Coronary artery (tissue), 2 donors: ENCODE results near the gene TMEM132D.

Experiments
- DNase-seq: peaks from one replicate; pipeline ENCODE4 v3.0.0-alpha.2; 2017; ENCODE audit warnings: low spot score
- H3K27ac ChIP-seq, 2 donors: fragments of 200-600 bp; sonication (generic); one replicate each; pipeline ENCODE4 v1.5.1; 2016 to 2019
- H3K4me3 ChIP-seq: fragments of 200-600 bp; sonication (generic); 2 replicates; pipeline ENCODE4 v1.5.1; 2016; ENCODE audit warnings: mild to moderate bottlenecking, moderate library complexity
- CTCF ChIP-seq: fragments of 200-600 bp; sonication (generic); IDR thresholded peaks from one replicate; pipeline ENCODE4 v1.5.1; 2019; ENCODE audit warnings: antibody characterized with exemption

TMEM132D gene

GRCh38 chr12:129840145-129840884, 63.5 kb downstream of the TMEM132D start:
- Histone ChIP-seq H3K4me3 (no peak overlapping the region), H3K27ac (no peak overlapping the region)
- no peak for TF ChIP-seq CTCF
- DNase-seq: no peak

GRCh38 chr12:129839679-129840078, 64.1 kb downstream of the TMEM132D start:
- DNase-seq: no peak
- H3K27ac ChIP-seq: no peak overlapping the region
- TF ChIP-seq CTCF: no peak
- no peak overlapping the region for H3K4me3 ChIP-seq

- no peak overlapping the region for H3K27ac ChIP-seq
- DNase-seq: no peak
- H3K4me3 ChIP-seq: no peak overlapping the region
- TF ChIP-seq CTCF: no peak
These were observed 72.5 kb downstream of the TMEM132D start for GRCh38 chr12:129831294-129831693.

- Histone ChIP-seq H3K27ac (no peak overlapping the region), H3K4me3 (no peak overlapping the region)
- DNase-seq: no peak
- TF ChIP-seq CTCF: no peak
These were observed 73.0 kb downstream of the TMEM132D start for GRCh38 chr12:129830796-129831195.

- no peak overlapping the region for H3K27ac ChIP-seq
These were observed 75.9 kb downstream of the TMEM132D start for GRCh38 chr12:129827866-129828384.

GRCh38 chr12:129827102-129827865, 76.5 kb downstream of the TMEM132D start:
- no peak for TF ChIP-seq CTCF
- no peak for DNase-seq
- no peak overlapping the region for H3K27ac ChIP-seq
- H3K4me3 ChIP-seq: no peak overlapping the region

More at GRCh38 chr12:129827866-129828384, 75.9 kb downstream of the TMEM132D start:
- H3K4me3 ChIP-seq: no peak overlapping the region
- TF ChIP-seq CTCF: no peak
- DNase-seq: no peak
